ENCODE measurements around the gene NPPC. TPM values are rescaled to one million over a fixed set of nuclear protein-coding genes. Genes with fewer than 3 reads are reported as not detected.
A peak's percentile ranks its signal among the peaks of the same experiment; 100 is the strongest.

Gene NPPC
- total and polyA plus RNA-seq, 10 of the 15 experiments (the other 5 are each of a cell fraction or from before 2014, with no cell fraction given) = 0.15 TPM; not detected in 9

GRCh38 chr2:231939022-231939421 is 12.8 kb upstream of the NPPC start (continued):
- TF ChIP-seq ZBTB40 (IDR thresholded peaks at IDR 0.05; ENCODE audit: borderline replicate concordance) (no peak), ZNF207 (IDR thresholded peaks at IDR 0.05; ENCODE audit: borderline replicate concordance) (no peak), ZNF384 (IDR thresholded peaks at IDR 0.05; ENCODE audit: borderline replicate concordance, low read depth, low read length) (no peak), USF1 (IDR thresholded peaks at IDR 0.05; ENCODE audit: borderline replicate concordance, extremely low read length, insufficient read depth, low read depth, low read length) (peak; percentile 27), SKIL (IDR thresholded peaks at IDR 0.05; ENCODE audit: low read depth, poor library complexity, severe bottlenecking) (no peak), KAT2A (conservative IDR thresholded peaks at IDR 0.05; ENCODE audit: control insufficient read depth, low read depth, low read length) (no peak), POLR2AphosphoS5 (IDR thresholded peaks at IDR 0.05; ENCODE audit: low read length) (no peak), CEBPB (IDR thresholded peaks at IDR 0.05; ENCODE audit: borderline replicate concordance in 1 of 2, low read depth in 2 of 2, low read length in 2 of 2) (no peak), ZBTB4 (CRISPR knock-in tag; IDR thresholded peaks at IDR 0.05) (no peak)
